Sigmoid colon (tissue), 4 donors: ENCODE measurements around the gene CASZ1.

Experiments
- CTCF ChIP-seq, 4 experiments: fragments of 450-650 bp in 3 of 4; fragments of 200-600 bp in 1 of 4; IDR thresholded peaks; one replicate each; pipeline ENCODE4 v1.5.1; 2016 to 2019; ENCODE audit warnings: antibody characterized with exemption in 4 of 4, mild to moderate bottlenecking in 3 of 4, moderate library complexity in 2 of 4
- EP300 ChIP-seq, 4 donors: sonication (generic); formaldehyde crosslinking; IDR thresholded peaks; one replicate each; pipeline ENCODE4 v1.6.1; 2017; ENCODE audit warnings: antibody characterized with exemption in 4 of 4
- POLR2AphosphoS5 ChIP-seq, 4 donors: sonication (generic); formaldehyde crosslinking; IDR thresholded peaks; one replicate each; pipeline ENCODE4 v1.6.1; 2017; ENCODE audit warnings: antibody characterized with exemption in 4 of 4

- no peak for TF ChIP-seq CTCF (IDR thresholded peaks at IDR 0.05)
- no peak for TF ChIP-seq POLR2AphosphoS5 (IDR thresholded peaks at IDR 0.05)
- TF ChIP-seq EP300 (IDR thresholded peaks at IDR 0.05): no peak
Observed at GRCh38 chr1:10778640-10779039, 17.8 kb downstream of the CASZ1 start.
